CD4-positive, alpha-beta T cell treated with Interleukin-2 at 100 ng/mL for 4 hours (primary cell): ENCODE data around the gene DOCK1.
"Not testable (repeated sequence)": the region's sequence is repeated elsewhere in the genome, so short reads cannot be mapped to it uniquely, and the experiment has no call there.

Experiments used
- DNase-seq: peaks from one replicate; pipeline ENCODE4 v3.0.0-alpha.2; 2020; ENCODE audit warnings: low spot score

The DOCK1 gene

GRCh38 chr10:126903656-126904360 is 1.4 kb upstream of the DOCK1 start:
- no peak for DNase-seq

GRCh38 chr10:126904516-126904817 is 761 bp upstream of the DOCK1 start:
- no peak for DNase-seq

GRCh38 chr10:126905776-126906703 is 812 bp downstream of the DOCK1 start:
- no peak for DNase-seq

- DNase-seq, result no peak
Measured at GRCh38 chr10:126906704-126907422, 1.6 kb downstream of the DOCK1 start.

GRCh38 chr10:126907423-126907970 is 2.3 kb downstream of the DOCK1 start:
- no peak for DNase-seq

- no peak for DNase-seq
Measured at GRCh38 chr10:126908225-126908624, 3.0 kb downstream of the DOCK1 start.

GRCh38 chr10:126908729-126909128 is 3.5 kb downstream of the DOCK1 start:
- DNase-seq, result no peak

GRCh38 chr10:126909147-126909546 is 3.9 kb downstream of the DOCK1 start:
- no peak for DNase-seq

GRCh38 chr10:126910196-126910595 is 5.0 kb downstream of the DOCK1 start:
- DNase-seq, result no peak

- no peak for DNase-seq
Measured at GRCh38 chr10:126910798-126911197, 5.6 kb downstream of the DOCK1 start.

- no peak for DNase-seq
Measured at GRCh38 chr10:126911301-126911700, 6.1 kb downstream of the DOCK1 start.

GRCh38 chr10:126913316-126913715 is 8.1 kb downstream of the DOCK1 start:
- DNase-seq, result no peak

- DNase-seq, result no peak
Measured at GRCh38 chr10:126914561-126914960, 9.3 kb downstream of the DOCK1 start.

GRCh38 chr10:126916952-126917351 is 11.7 kb downstream of the DOCK1 start:
- not testable (repeated sequence) for DNase-seq

GRCh38 chr10:126917375-126917774 is 12.1 kb downstream of the DOCK1 start:
- DNase-seq, result no peak

GRCh38 chr10:126917975-126918908 is 13.0 kb downstream of the DOCK1 start:
- no peak for DNase-seq

- no peak for DNase-seq
Measured at GRCh38 chr10:126919426-126919825, 14.2 kb downstream of the DOCK1 start.

GRCh38 chr10:126921162-126921561 is 15.9 kb downstream of the DOCK1 start:
- DNase-seq, result no peak

- DNase-seq, result no peak
Measured at GRCh38 chr10:126921974-126922525, 16.8 kb downstream of the DOCK1 start.

- no peak for DNase-seq
Measured at GRCh38 chr10:126924180-126924914, 19.1 kb downstream of the DOCK1 start.
